Stimulated activated naive CD8-positive, alpha-beta T cell treated with anti-CD3 and anti-CD28 coated beads, Interleukin-15, amount 100 ng/mL, for 72 hours (primary cell): ENCODE measurements around the gene OR2T8.
"Not testable (repeated sequence)": the region's sequence is repeated elsewhere in the genome, so short reads cannot be mapped to it uniquely, and the experiment has no call there.

Experiments
- ATAC-seq: fragments of 150-1000 bp; cut with Tn5 transposase; 2 replicates; pipeline ENCODE4 v1.10.0; 2021; ENCODE audit warnings: mild to moderate bottlenecking, moderate library complexity
- DNase-seq, 2 donors: peaks; one replicate each; pipeline ENCODE4 v3.0.0; 2021 to 2022
- H3K27ac Mint-ChIP-seq, 2 donors: one replicate each; pipeline ENCODE4 v1.8.0; 2022; ENCODE audit warnings: mild to moderate bottlenecking in 2 of 2, mixed read lengths in 2 of 2, moderate library complexity in 2 of 2
- H3K27me3 Mint-ChIP-seq: one replicate; pipeline ENCODE4 v1.8.0; 2022; ENCODE audit warnings: mixed read lengths
- H3K4me1 Mint-ChIP-seq: one replicate; pipeline ENCODE4 v1.8.0; 2022; ENCODE audit warnings: mild to moderate bottlenecking, mixed read lengths
- H3K4me3 Mint-ChIP-seq, 2 donors: one replicate each; pipeline ENCODE4 v1.8.0; 2022; ENCODE audit warnings: mild to moderate bottlenecking in 2 of 2, mixed read lengths in 2 of 2, moderate library complexity in 1 of 2
- H3K9me3 Mint-ChIP-seq, 2 donors: one replicate each; pipeline ENCODE4 v1.8.0; 2022; ENCODE audit warnings: mixed read lengths in 2 of 2

The OR2T8 gene

GRCh38 chr1:247935781-247936180 lies 15.7 kb downstream of the OR2T8 start:
- Mint-ChIP-seq H3K9me3 (no peaks in the 10 kb centered on the region), H3K27ac (no peak overlapping the region), H3K27me3 (no peaks in the 10 kb centered on the region), H3K4me3 (no peak overlapping the region), H3K4me1 (no peaks in the 10 kb centered on the region)
- no peak for DNase-seq
- no peak for ATAC-seq

DNA sequence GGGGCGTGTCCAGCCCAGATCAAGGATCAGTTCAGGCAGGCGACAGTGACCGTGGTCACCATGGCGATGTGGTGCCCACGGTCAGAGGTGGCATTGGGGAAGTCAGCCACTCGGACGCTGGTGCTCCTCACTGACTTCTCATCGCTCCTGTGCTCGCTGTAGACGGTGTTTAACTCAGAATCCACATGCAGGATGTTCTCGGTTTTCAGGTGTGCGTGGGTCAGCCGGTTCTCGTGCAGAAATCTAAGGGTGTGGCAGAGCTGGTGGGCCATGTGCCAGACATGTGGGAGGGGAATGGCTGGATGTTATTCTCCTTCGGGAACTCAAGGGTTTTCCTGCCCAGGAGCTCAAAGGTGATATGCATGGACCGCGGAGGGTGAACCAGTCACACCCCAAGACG lies 16.4 kb downstream of the OR2T8 start:
- H3K4me3 Mint-ChIP-seq: no peak overlapping the region
- DNase-seq: no peak
- ATAC-seq: no peak
- H3K9me3 Mint-ChIP-seq: no peaks in the 10 kb centered on the region
- peaks cover 6% of the 10 kb centered on the region for H3K27me3 Mint-ChIP-seq
- no peak overlapping the region for H3K27ac Mint-ChIP-seq
- no peaks in the 10 kb centered on the region for H3K4me1 Mint-ChIP-seq

DNA sequence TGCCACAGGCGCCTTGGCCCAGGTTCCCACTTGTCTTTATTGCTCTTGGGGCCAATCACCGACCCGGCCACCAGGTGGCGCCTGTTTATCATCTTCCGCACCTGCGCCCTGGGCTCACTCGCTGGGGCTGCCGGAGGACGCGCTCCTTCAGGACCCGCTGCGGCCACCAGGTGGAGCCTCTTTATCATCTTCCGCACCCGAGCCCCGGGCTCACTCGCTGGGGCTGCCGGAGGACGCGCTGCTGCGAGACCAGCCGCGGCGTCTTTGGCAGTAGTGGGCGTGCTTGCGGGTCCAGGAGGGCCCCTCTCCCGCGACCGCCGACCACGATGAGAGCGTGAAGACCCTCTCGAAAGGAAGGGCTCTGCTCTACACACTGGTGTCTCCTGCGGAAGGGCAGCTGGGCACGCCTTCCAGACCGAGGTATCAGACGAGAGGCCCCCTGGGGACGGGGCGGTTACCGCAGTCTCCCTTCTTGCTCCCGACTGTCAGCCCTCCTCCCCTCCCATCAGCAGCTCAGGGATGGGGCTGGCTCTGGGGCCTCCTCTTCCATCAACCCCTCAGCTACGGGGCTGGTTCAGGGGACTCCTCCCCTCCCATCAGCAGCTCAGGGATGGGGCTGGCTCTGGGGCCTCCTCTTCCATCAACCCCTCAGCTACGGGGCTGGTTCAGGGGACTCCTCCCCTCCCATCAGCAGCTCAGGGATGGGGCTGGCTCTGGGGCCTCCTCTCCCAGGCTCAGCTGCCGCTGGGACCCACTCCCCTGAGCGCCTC lies 17.1 kb downstream of the OR2T8 start:
- DNase-seq (peak; percentile 94 to 96), ATAC-seq (peak; percentile 98)
- H3K4me1 Mint-ChIP-seq, H3K27me3 Mint-ChIP-seq, H3K9me3 Mint-ChIP-seq: not testable (repeated sequence)
- H3K4me3 Mint-ChIP-seq: peak overlapping the region; percentile 81 to 84
- peak overlapping the region; percentile 67 to 73 for H3K27ac Mint-ChIP-seq

GRCh38 chr1:247942624-247943023 lies 22.6 kb downstream of the OR2T8 start:
- no peak overlapping the region for H3K27ac Mint-ChIP-seq

DNA sequence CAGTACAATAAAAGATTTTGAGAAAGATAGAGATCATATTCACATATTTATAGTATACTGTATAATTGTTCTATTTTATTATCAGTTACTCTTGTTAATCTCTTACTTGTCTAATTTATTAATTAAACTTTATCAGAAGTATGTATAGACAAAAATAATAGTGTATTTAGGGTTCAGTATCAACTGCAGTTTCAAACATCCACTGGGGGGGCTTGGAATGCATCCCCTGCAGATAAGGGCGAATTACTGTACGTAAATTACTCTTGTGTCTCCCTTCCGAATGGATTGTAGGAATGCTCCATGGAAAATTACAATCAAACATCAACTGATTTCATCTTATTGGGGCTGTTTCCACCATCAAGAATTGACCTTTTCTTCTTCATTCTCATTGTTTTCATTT lies 28.5 kb downstream of the OR2T8 start, which contains the start of gene OR2L8:
OR2L8 (plus strand) TSS at position 301 of the 400 bp plus-strand sequence; CDS start at position 301, 0 bp downstream.
- DNase-seq (no peak), ATAC-seq (no peak)
- Mint-ChIP-seq H3K9me3 (peaks cover 0 to 9% of the 10 kb centered on the region in 2 donors), H3K27me3 (no peaks in the 10 kb centered on the region), H3K4me1 (no peaks in the 10 kb centered on the region), H3K4me3 (no peak within 1 kb of the TSS), H3K27ac (no peak within 1 kb of the TSS)

More at GRCh38 chr1:247942624-247943023, 22.6 kb downstream of the OR2T8 start:
- peaks cover 8% of the 10 kb centered on the region for H3K27me3 Mint-ChIP-seq
- H3K9me3 Mint-ChIP-seq: no peaks in the 10 kb centered on the region
- DNase-seq: no peak
- ATAC-seq: no peak
- no peak overlapping the region for H3K4me3 Mint-ChIP-seq
- no peaks in the 10 kb centered on the region for H3K4me1 Mint-ChIP-seq

- Mint-ChIP-seq H3K27me3 (no peaks in the 10 kb centered on the region), H3K4me1 (no peaks in the 10 kb centered on the region), H3K27ac (no peak overlapping the region), H3K4me3 (no peak overlapping the region), H3K9me3 (peaks cover 10 to 14% of the 10 kb centered on the region in 2 donors)
- DNase-seq (no peak), ATAC-seq (no peak)
Observed at GRCh38 chr1:247953408-247953807, 33.4 kb downstream of the OR2T8 start.

GRCh38 chr1:247961791-247962190 lies 41.7 kb downstream of the OR2T8 start:
- Mint-ChIP-seq H3K27ac (no peak overlapping the region), H3K9me3 (peaks cover 10 to 17% of the 10 kb centered on the region in 2 donors), H3K4me3 (no peak overlapping the region), H3K4me1 (peaks cover 1% of the 10 kb centered on the region), H3K27me3 (no peaks in the 10 kb centered on the region)
- DNase-seq: no peak
- no peak for ATAC-seq

DNA sequence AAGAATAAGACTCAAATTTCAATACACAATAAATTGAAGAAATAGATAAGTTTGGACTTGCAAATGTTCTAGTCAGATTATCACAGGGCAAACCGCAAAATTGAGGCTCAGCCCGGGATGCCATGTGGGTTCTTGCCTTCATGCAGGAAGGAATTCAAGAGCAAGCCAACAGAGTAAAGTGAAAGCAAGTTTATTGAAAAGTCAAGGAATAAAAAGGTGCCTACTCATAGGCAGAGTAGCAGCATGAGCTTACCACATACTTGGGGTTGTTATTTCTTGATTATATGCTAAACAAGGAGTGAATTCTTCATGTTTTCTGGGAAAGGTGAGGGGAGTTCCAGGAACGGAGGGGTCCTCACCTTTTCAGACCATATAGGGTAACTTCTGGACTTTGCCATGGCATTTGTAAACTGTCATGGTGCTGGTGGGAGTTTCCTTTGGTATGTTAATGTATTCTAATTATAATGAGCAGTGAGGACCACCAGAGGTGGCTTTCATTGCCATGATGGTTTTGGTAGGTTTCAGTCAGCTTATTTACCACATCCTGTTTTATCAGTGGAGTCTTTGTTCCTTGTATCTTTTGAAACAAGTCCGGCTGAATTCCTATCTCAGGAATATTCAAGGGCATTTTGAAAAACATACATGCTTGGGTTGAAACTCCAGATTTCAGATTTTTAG lies 43.0 kb downstream of the OR2T8 start:
- no peak overlapping the region for H3K4me3 Mint-ChIP-seq
- H3K4me1 Mint-ChIP-seq: peaks cover 6% of the 10 kb centered on the region
- H3K27ac Mint-ChIP-seq: no peak overlapping the region
- DNase-seq (peak; percentile 1 to 10), ATAC-seq (peak; percentile 73)
- H3K9me3 Mint-ChIP-seq: peaks cover 6 to 10% of the 10 kb centered on the region in 2 donors
- H3K27me3 Mint-ChIP-seq: no peaks in the 10 kb centered on the region

DNA sequence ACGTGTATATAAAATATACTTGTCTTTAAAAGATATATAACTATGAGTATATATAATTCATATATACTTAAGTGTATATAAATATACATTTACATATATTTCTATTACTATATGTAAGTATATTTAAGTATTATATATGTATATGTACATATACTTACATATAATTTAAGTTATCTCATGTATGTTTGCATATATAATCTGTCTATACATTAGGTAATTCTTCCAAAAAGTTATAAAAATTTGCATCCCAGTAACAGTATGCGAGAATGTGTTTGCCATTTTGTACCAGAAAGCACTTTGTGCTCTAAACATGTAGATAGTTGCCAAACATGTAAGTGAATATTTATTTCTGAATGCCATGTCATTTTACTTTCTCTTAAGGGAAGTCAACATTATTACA lies 44.9 kb downstream of the OR2T8 start, which contains the start of gene OR2AK2:
OR2AK2 (plus strand) TSS at position 301 of the 400 bp plus-strand sequence. CDS start 144 bp downstream, outside the sequence.
- DNase-seq (no peak), ATAC-seq (no peak)
- peaks cover 6 to 14% of the 10 kb centered on the region in 2 donors for H3K9me3 Mint-ChIP-seq
- H3K27ac Mint-ChIP-seq: no peak within 1 kb of the TSS
- no peaks in the 10 kb centered on the region for H3K27me3 Mint-ChIP-seq
- H3K4me3 Mint-ChIP-seq: no peak within 1 kb of the TSS
- H3K4me1 Mint-ChIP-seq: peaks cover 6% of the 10 kb centered on the region

DNA sequence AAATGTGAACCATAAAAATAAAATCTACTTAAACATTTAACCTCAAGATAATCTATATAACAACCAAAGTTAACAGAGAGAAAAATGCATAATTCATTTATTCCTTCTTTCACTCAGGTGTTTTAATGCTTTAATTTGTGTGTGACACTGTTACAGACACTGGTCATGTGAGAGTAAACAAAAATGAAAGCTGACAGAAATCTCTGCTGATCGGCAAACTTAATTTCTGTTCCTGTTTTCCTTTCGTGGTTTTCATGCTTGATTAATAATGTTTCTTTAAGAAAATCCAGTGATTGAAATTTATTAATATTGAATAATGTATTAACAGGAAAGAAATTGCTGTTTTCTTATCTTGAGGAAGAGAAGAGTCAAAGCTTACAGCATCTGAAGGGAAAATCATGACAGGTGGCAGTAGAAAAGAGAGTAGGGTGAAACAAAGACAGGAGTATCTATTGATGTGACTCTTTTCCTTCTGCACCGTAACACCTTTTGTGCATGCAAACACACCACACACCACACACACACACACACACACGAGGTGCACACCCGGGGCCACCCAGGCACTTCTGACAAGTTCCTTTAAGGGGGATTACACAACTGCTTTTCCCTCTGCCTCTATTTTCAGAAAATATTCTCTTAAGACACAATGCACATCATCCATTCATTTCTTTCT lies 46.6 kb downstream of the OR2T8 start:
- no peak overlapping the region for H3K4me3 Mint-ChIP-seq

More for the DNA sequence above, 46.6 kb downstream of the OR2T8 start:
- H3K27ac Mint-ChIP-seq: no peak overlapping the region
- peaks cover 6% of the 10 kb centered on the region for H3K4me1 Mint-ChIP-seq
- ATAC-seq (no peak), DNase-seq (no peak)
- H3K9me3 Mint-ChIP-seq: peaks cover 0 to 14% of the 10 kb centered on the region in 2 donors
- no peaks in the 10 kb centered on the region for H3K27me3 Mint-ChIP-seq
